ENCODE results near the gene CST3. TPM values are rescaled to one million over a fixed set of nuclear protein-coding genes. Genes with fewer than 3 reads are reported as not detected.
"Not testable (repeated sequence)": the region's sequence is repeated elsewhere in the genome, so short reads cannot be mapped to it uniquely, and the experiment has no call there.

Gene CST3
- total and polyA plus RNA-seq, 5 donors from 2014 or later: 0.73 to 2.7 (median 1.6) TPM

GRCh38 chr20:23667666-23668065, 29.9 kb upstream of the CST3 start:
- H3K36me3 Mint-ChIP-seq: no peaks in the 10 kb centered on the region
- Histone ChIP-seq H3K27ac (ENCODE audit: insufficient read depth, low read length, poor library complexity, severe bottlenecking) (no peak overlapping the region), H3K4me1 (ENCODE audit: control insufficient read depth, insufficient read depth, low read length, poor library complexity, severe bottlenecking) (no peaks in the 10 kb centered on the region), H3K27me3 (ENCODE audit: control insufficient read depth, insufficient read depth, low read length) (no peaks in the 10 kb centered on the region), H3K9me3 (ENCODE audit: control insufficient read depth in 2 of 2, low read length in 2 of 2) (no peaks in the 10 kb centered on the region), H3K4me3 (ENCODE audit: low read depth, low read length) (no peak overlapping the region), H3K36me3 (ENCODE audit: control insufficient read depth, insufficient read depth, low read length) (no peaks in the 10 kb centered on the region)
- no peak overlapping the region for H3K4me3 Mint-ChIP-seq
- H3K9me3 Mint-ChIP-seq: no peaks in the 10 kb centered on the region
- H3K4me1 Mint-ChIP-seq: no peaks in the 10 kb centered on the region
- no peaks in the 10 kb centered on the region for H3K27me3 Mint-ChIP-seq
- no peak overlapping the region for H3K27ac Mint-ChIP-seq
- ATAC-seq (ENCODE audit: low read depth in 2 of 2) (no peak), DNase-seq (no peak)

GRCh38 chr20:23666698-23667097, 28.9 kb upstream of the CST3 start:
- no peaks in the 10 kb centered on the region for H3K27me3 Mint-ChIP-seq
- H3K4me3 Mint-ChIP-seq: no peak overlapping the region
- Histone ChIP-seq H3K36me3 (ENCODE audit: control insufficient read depth, insufficient read depth, low read length) (no peaks in the 10 kb centered on the region), H3K9me3 (ENCODE audit: control insufficient read depth in 2 of 2, low read length in 2 of 2) (no peaks in the 10 kb centered on the region), H3K27me3 (ENCODE audit: control insufficient read depth, insufficient read depth, low read length) (no peaks in the 10 kb centered on the region), H3K4me1 (ENCODE audit: control insufficient read depth, insufficient read depth, low read length, poor library complexity, severe bottlenecking) (no peaks in the 10 kb centered on the region), H3K4me3 (ENCODE audit: low read depth, low read length) (no peak overlapping the region), H3K27ac (ENCODE audit: insufficient read depth, low read length, poor library complexity, severe bottlenecking) (no peak overlapping the region)
- no peak for ATAC-seq (ENCODE audit: low read depth in 2 of 2)
- no peak overlapping the region for H3K27ac Mint-ChIP-seq
- no peaks in the 10 kb centered on the region for H3K36me3 Mint-ChIP-seq
- no peak for DNase-seq
- no peaks in the 10 kb centered on the region for H3K4me1 Mint-ChIP-seq
- H3K9me3 Mint-ChIP-seq: no peaks in the 10 kb centered on the region

GRCh38 chr20:23666189-23666588, 28.4 kb upstream of the CST3 start:
- no peaks in the 10 kb centered on the region for H3K27me3 ChIP-seq (ENCODE audit: control insufficient read depth, insufficient read depth, low read length)
- no peaks in the 10 kb centered on the region for H3K36me3 ChIP-seq (ENCODE audit: control insufficient read depth, insufficient read depth, low read length)
- H3K27ac Mint-ChIP-seq: no peak overlapping the region
- no peaks in the 10 kb centered on the region for H3K27me3 Mint-ChIP-seq
- no peak overlapping the region for H3K4me3 ChIP-seq (ENCODE audit: low read depth, low read length)
- no peak overlapping the region for H3K27ac ChIP-seq (ENCODE audit: insufficient read depth, low read length, poor library complexity, severe bottlenecking)
- no peak for DNase-seq
- H3K4me1 Mint-ChIP-seq: no peaks in the 10 kb centered on the region
- H3K9me3 ChIP-seq (ENCODE audit: control insufficient read depth in 2 of 2, low read length in 2 of 2): no peaks in the 10 kb centered on the region
- no peaks in the 10 kb centered on the region for H3K9me3 Mint-ChIP-seq
- no peaks in the 10 kb centered on the region for H3K36me3 Mint-ChIP-seq
- no peak for ATAC-seq (ENCODE audit: low read depth in 2 of 2)
- no peaks in the 10 kb centered on the region for H3K4me1 ChIP-seq (ENCODE audit: control insufficient read depth, insufficient read depth, low read length, poor library complexity, severe bottlenecking)
- no peak overlapping the region for H3K4me3 Mint-ChIP-seq

GRCh38 chr20:23664954-23665353, 27.2 kb upstream of the CST3 start:
- no peaks in the 10 kb centered on the region for H3K36me3 Mint-ChIP-seq
- Histone ChIP-seq H3K4me3 (ENCODE audit: low read depth, low read length) (no peak overlapping the region), H3K27me3 (ENCODE audit: control insufficient read depth, insufficient read depth, low read length) (no peaks in the 10 kb centered on the region), H3K9me3 (ENCODE audit: control insufficient read depth in 2 of 2, low read length in 2 of 2) (no peaks in the 10 kb centered on the region), H3K36me3 (ENCODE audit: control insufficient read depth, insufficient read depth, low read length) (no peaks in the 10 kb centered on the region), H3K27ac (ENCODE audit: insufficient read depth, low read length, poor library complexity, severe bottlenecking) (no peak overlapping the region), H3K4me1 (ENCODE audit: control insufficient read depth, insufficient read depth, low read length, poor library complexity, severe bottlenecking) (no peaks in the 10 kb centered on the region)
- H3K9me3 Mint-ChIP-seq: no peaks in the 10 kb centered on the region
- H3K27me3 Mint-ChIP-seq: no peaks in the 10 kb centered on the region
- no peak overlapping the region for H3K27ac Mint-ChIP-seq
- DNase-seq (no peak), ATAC-seq (ENCODE audit: low read depth in 2 of 2) (no peak)
- no peak overlapping the region for H3K4me3 Mint-ChIP-seq
- no peaks in the 10 kb centered on the region for H3K4me1 Mint-ChIP-seq

GRCh38 chr20:23664046-23664445, 26.3 kb upstream of the CST3 start:
- not testable (repeated sequence) for H3K9me3 ChIP-seq (ENCODE audit: control insufficient read depth in 2 of 2, low read length in 2 of 2); H3K4me1 Mint-ChIP-seq; H3K4me1 ChIP-seq (ENCODE audit: control insufficient read depth, insufficient read depth, low read length, poor library complexity, severe bottlenecking); H3K36me3 Mint-ChIP-seq; H3K36me3 ChIP-seq (ENCODE audit: control insufficient read depth, insufficient read depth, low read length); DNase-seq; H3K27me3 ChIP-seq (ENCODE audit: control insufficient read depth, insufficient read depth, low read length); ATAC-seq (ENCODE audit: low read depth in 2 of 2); H3K4me3 Mint-ChIP-seq; H3K4me3 ChIP-seq (ENCODE audit: low read depth, low read length); H3K27me3 Mint-ChIP-seq; H3K9me3 Mint-ChIP-seq; H3K27ac ChIP-seq (ENCODE audit: insufficient read depth, low read length, poor library complexity, severe bottlenecking); H3K27ac Mint-ChIP-seq

GRCh38 chr20:23663180-23663579, 25.4 kb upstream of the CST3 start:
- Mint-ChIP-seq H3K4me1 (no peaks in the 10 kb centered on the region), H3K27ac (peak overlapping the region in 1 of 3 donors; percentile 16), H3K9me3 (no peaks in the 10 kb centered on the region), H3K4me3 (no peak overlapping the region), H3K27me3 (no peaks in the 10 kb centered on the region), H3K36me3 (no peaks in the 10 kb centered on the region)
- ATAC-seq (ENCODE audit: low read depth in 2 of 2) (no peak), DNase-seq (no peak)
- Histone ChIP-seq H3K27ac (ENCODE audit: insufficient read depth, low read length, poor library complexity, severe bottlenecking) (no peak overlapping the region), H3K36me3 (ENCODE audit: control insufficient read depth, insufficient read depth, low read length) (no peaks in the 10 kb centered on the region), H3K4me1 (ENCODE audit: control insufficient read depth, insufficient read depth, low read length, poor library complexity, severe bottlenecking) (no peaks in the 10 kb centered on the region), H3K9me3 (ENCODE audit: control insufficient read depth in 2 of 2, low read length in 2 of 2) (no peaks in the 10 kb centered on the region), H3K27me3 (ENCODE audit: control insufficient read depth, insufficient read depth, low read length) (no peaks in the 10 kb centered on the region), H3K4me3 (ENCODE audit: low read depth, low read length) (no peak overlapping the region)

- no peaks in the 10 kb centered on the region for H3K4me1 ChIP-seq (ENCODE audit: control insufficient read depth, insufficient read depth, low read length, poor library complexity, severe bottlenecking)
- H3K27me3 ChIP-seq (ENCODE audit: control insufficient read depth, insufficient read depth, low read length): no peaks in the 10 kb centered on the region
- Mint-ChIP-seq H3K27ac (no peak overlapping the region), H3K36me3 (no peaks in the 10 kb centered on the region), H3K27me3 (no peaks in the 10 kb centered on the region), H3K4me1 (no peaks in the 10 kb centered on the region), H3K4me3 (no peak overlapping the region), H3K9me3 (no peaks in the 10 kb centered on the region)
- no peaks in the 10 kb centered on the region for H3K36me3 ChIP-seq (ENCODE audit: control insufficient read depth, insufficient read depth, low read length)
- H3K9me3 ChIP-seq (ENCODE audit: control insufficient read depth in 2 of 2, low read length in 2 of 2): no peaks in the 10 kb centered on the region
- DNase-seq (no peak), ATAC-seq (ENCODE audit: low read depth in 2 of 2) (no peak)
- H3K4me3 ChIP-seq (ENCODE audit: low read depth, low read length): no peak overlapping the region
- H3K27ac ChIP-seq (ENCODE audit: insufficient read depth, low read length, poor library complexity, severe bottlenecking): no peak overlapping the region
These were observed 24.6 kb upstream of the CST3 start for GRCh38 chr20:23662276-23662870.

- H3K9me3 ChIP-seq (ENCODE audit: control insufficient read depth in 2 of 2, low read length in 2 of 2): no peaks in the 10 kb centered on the region
- no peaks in the 10 kb centered on the region for H3K9me3 Mint-ChIP-seq
- ATAC-seq (ENCODE audit: low read depth in 2 of 2) (no peak), DNase-seq (no peak)
- no peaks in the 10 kb centered on the region for H3K4me1 Mint-ChIP-seq
- no peaks in the 10 kb centered on the region for H3K27me3 ChIP-seq (ENCODE audit: control insufficient read depth, insufficient read depth, low read length)
- no peaks in the 10 kb centered on the region for H3K27me3 Mint-ChIP-seq
- H3K36me3 ChIP-seq (ENCODE audit: control insufficient read depth, insufficient read depth, low read length): no peaks in the 10 kb centered on the region
- no peak overlapping the region for H3K27ac ChIP-seq (ENCODE audit: insufficient read depth, low read length, poor library complexity, severe bottlenecking)
- no peak overlapping the region for H3K4me3 ChIP-seq (ENCODE audit: low read depth, low read length)
- no peak overlapping the region for H3K27ac Mint-ChIP-seq
- no peaks in the 10 kb centered on the region for H3K36me3 Mint-ChIP-seq
- H3K4me3 Mint-ChIP-seq: no peak overlapping the region
- no peaks in the 10 kb centered on the region for H3K4me1 ChIP-seq (ENCODE audit: control insufficient read depth, insufficient read depth, low read length, poor library complexity, severe bottlenecking)
These were observed 23.3 kb upstream of the CST3 start for GRCh38 chr20:23661002-23661429.
